Mucosa of rectum (tissue), 2 donors: ENCODE results near the gene TBCD.
"Not testable (repeated sequence)": the region's sequence is repeated elsewhere in the genome, so short reads cannot be mapped to it uniquely, and the experiment has no call there.

Experiments
- H3K27ac ChIP-seq, 2 donors: one replicate each; pipeline ENCODE4 v1.7.0; 2013; ENCODE audit warnings: inconsistent platforms in 2 of 2, low read depth in 2 of 2, low read length in 2 of 2
- H3K27me3 ChIP-seq, 2 donors: one replicate each; pipeline ENCODE4 v1.7.0; 2013; ENCODE audit warnings: low read length in 2 of 2; ENCODE audit not compliant: control insufficient read depth in 2 of 2, insufficient read depth in 2 of 2
- H3K36me3 ChIP-seq, 2 donors: one replicate each; pipeline ENCODE4 v1.7.0; 2013; ENCODE audit warnings: low read length in 2 of 2; ENCODE audit not compliant: control insufficient read depth in 2 of 2, insufficient read depth in 2 of 2
- H3K4me1 ChIP-seq, 2 donors: one replicate each; pipeline ENCODE4 v1.7.0; 2013; ENCODE audit warnings: low read length in 2 of 2, mild to moderate bottlenecking in 1 of 2; ENCODE audit not compliant: control insufficient read depth in 2 of 2, insufficient read depth in 2 of 2
- H3K4me3 ChIP-seq, 2 donors: one replicate each; pipeline ENCODE4 v1.7.0; 2013; ENCODE audit warnings: low read length in 2 of 2
- H3K9ac ChIP-seq, 2 donors: one replicate each; pipeline ENCODE4 v1.7.0; 2013; ENCODE audit warnings: low read length in 2 of 2, low read depth in 1 of 2, mild to moderate bottlenecking in 1 of 2
- H3K9me3 ChIP-seq, 2 donors: one replicate each; pipeline ENCODE4 v1.7.0; 2013; ENCODE audit warnings: low read length in 2 of 2; ENCODE audit not compliant: control insufficient read depth in 2 of 2
- donor health status: healthy.
- donor health status: Normal muscosa, but diverticular disease.

TBCD gene

DNA sequence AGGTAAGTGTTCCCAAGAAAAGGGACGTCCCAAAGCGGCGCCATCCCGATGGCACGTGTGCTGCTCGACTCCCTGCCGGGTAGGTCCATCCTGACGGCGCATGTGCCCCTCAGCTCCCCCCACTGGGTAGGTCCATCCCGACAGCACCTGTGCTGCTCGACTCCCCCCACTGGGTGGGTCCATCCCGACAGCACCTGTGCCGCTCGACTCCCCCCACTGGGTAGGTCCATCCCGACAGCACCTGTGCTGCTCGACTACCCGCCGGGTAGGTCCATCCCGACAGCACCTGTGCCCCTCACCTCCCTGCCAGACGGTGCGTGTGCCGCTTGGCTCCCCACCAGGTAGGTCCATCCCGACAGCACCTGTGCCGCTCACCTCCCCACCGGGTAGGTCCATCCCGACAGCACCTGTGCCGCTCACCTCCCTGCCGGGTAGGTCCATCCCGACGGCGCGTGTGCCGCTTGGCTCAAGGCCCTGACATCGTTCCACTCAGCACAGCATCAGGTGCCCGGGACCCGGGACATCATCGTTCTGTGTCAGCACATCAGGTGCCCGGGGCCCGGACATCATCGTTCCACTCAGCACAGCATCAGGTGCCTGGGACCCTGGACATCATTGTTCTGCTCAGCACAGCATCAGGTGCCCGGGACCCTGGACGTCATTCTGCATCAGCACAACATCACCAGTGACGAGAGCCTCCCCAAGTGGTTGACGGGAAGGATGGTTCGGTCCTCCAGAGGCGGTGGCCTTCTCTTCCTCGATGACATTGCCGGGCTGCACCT is 22.2 kb upstream of the TBCD start:
- Histone ChIP-seq H3K4me1 (peaks cover 0 to under 1% of the 10 kb centered on the region in 2 donors), H3K36me3 (peaks cover 23 to 24% of the 10 kb centered on the region in 2 donors), H3K4me3 (no peak overlapping the region), H3K27ac (no peak overlapping the region), H3K27me3 (no peaks in the 10 kb centered on the region), H3K9ac (no peak overlapping the region), H3K9me3 (no peaks in the 10 kb centered on the region)

DNA sequence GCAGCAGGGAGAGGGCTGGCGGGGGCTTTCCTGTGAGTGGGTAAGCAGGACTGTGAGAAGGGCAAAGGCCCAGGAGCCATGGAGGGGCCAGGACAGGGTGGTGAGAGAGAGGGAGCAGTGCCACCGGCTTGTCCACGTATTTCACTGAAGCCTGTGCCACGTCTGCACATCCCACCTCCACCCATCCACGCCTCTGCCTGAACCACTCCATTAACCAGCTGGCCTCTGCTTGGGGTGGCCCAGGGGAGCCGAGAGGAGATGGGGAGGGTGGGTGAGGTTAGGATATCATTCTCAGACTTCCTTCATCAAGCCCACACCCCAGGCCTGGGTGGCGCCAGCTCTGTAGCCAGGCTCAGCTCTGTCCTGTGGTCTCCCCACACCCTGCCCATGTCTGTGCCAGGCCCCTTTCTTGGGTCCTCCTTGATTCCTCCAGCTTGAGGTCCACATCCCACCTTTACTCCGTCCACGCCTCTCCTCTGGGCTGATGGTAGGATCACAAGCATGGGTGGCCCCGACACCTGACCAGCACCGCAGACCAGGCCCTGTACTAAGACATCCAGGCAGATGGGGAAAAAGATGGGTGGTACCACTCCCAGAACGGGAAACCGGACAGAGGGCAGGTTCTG is 19.6 kb upstream of the TBCD start:
- no peaks in the 10 kb centered on the region for H3K27me3 ChIP-seq
- H3K36me3 ChIP-seq = peaks cover 13 to 14% of the 10 kb centered on the region in 2 donors
- H3K9me3 ChIP-seq = no peaks in the 10 kb centered on the region
- H3K4me1 ChIP-seq = peaks cover 7 to 8% of the 10 kb centered on the region in 2 donors
- H3K9ac ChIP-seq = no peak overlapping the region
- no peak overlapping the region for H3K27ac ChIP-seq
- no peak overlapping the region for H3K4me3 ChIP-seq

DNA sequence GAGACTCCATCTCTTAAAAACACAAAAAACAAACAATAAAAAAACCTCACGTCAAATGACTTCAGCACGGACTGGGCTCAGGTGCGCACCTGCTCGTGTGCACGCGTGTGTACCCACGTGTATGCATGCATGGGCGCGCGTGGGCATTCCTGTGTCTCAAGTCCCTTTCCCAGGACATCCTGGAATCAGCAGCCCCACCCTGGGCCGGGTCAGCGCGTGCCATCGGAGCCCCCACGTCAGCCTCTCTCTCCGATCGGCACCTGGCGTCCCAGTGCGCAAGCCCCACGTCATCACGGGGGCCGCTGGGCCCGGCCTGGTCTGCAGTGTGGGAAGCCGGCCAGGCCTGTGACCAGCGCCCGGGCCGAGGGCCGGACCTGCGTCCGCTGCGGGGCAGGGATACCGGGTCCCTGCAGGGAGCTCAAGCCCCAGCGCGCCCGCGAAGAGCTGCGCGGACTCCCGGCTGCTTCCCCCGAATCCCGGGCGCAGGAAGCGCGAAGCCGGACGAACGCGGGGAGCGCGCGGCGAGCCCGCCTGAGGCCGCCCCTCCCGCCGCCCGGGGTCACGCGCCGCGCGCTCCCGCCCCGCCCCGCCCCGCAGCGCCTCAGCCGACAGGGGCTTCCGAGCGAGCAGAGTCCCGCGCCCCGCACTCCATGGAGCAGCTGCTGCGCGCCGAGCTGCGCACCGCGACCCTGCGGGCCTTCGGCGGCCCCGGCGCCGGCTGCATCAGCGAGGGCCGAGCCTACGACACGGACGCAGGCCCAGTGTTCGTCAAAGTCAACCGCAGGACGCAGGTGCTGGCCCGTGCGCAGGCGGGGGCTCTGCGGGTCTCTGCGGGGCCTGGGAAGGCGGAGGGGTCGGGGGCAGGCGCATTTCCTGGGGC is 16.6 kb upstream of the TBCD start, which contains the start of gene FN3K:
TSS of gene FN3K (plus strand) at position 629 of the 880 bp plus-strand sequence. CDS start at position 651, 22 bp downstream.
- peaks cover 5 to 6% of the 10 kb centered on the region in 2 donors for H3K36me3 ChIP-seq
- H3K27ac ChIP-seq = peak within 1 kb of the TSS; percentile 70 to 77
- H3K9me3 ChIP-seq = no peaks in the 10 kb centered on the region
- no peaks in the 10 kb centered on the region for H3K27me3 ChIP-seq
- peak within 1 kb of the TSS; percentile 69 to 79 for H3K4me3 ChIP-seq
- H3K9ac ChIP-seq = peak within 1 kb of the TSS; percentile 77 to 84
- peaks cover 7 to 8% of the 10 kb centered on the region in 2 donors for H3K4me1 ChIP-seq

- Histone ChIP-seq H3K27ac (no peak overlapping the region), H3K9me3 (no peaks in the 10 kb centered on the region), H3K4me1 (peaks cover 7 to 8% of the 10 kb centered on the region in 2 donors), H3K9ac (peak overlapping the region in 1 of 2 donors; percentile 84), H3K36me3 (peaks cover 17 to 20% of the 10 kb centered on the region in 2 donors), H3K4me3 (peak overlapping the region; percentile 26 to 69), H3K27me3 (no peaks in the 10 kb centered on the region)
Observed at GRCh38 chr17:82736511-82737185, 15.2 kb upstream of the TBCD start.

DNA sequence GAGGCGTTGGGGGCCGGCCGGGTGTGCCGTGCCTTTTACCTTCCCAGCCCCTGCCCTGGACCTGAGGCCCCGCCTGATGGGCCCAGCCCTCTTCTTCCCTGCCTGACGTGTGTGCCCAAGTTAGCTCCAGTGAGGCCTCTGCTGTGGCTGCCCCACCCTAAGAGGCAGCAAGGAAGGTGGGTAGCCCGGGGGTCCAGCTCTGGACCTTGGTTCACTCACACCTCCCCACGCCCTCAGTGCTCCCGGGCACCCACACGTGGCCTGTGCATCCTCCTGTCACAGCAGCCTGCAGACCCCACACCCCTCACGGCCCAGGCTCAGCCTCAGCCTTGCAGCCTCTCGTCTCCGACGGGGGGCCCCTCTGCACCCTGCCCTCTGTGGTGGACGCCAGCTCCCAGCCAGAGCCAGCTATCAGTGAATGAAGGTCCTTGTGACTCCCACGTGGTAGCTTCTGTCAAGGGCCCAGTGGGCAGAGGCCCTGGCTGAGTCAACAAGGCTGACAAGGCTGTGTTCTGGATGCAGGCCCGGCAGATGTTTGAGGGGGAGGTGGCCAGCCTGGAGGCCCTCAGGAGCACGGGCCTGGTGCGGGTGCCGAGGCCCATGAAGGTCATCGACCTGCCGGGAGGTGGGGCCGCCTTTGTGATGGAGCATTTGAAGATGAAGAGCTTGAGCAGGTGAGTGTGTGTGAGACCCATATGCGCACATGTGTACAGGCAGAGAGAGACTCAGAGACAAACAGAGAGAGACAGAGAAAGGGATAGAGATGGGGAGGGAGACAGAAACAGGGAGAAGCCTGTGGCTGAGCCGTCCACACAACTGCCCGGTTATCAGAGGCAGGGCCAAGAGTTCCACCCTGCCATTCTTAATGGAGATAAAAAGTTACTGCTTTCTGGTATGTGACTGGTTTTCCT is 13.6 kb upstream of the TBCD start:
- Histone ChIP-seq H3K9ac (no peak overlapping the region), H3K27ac (no peak overlapping the region)

DNA sequence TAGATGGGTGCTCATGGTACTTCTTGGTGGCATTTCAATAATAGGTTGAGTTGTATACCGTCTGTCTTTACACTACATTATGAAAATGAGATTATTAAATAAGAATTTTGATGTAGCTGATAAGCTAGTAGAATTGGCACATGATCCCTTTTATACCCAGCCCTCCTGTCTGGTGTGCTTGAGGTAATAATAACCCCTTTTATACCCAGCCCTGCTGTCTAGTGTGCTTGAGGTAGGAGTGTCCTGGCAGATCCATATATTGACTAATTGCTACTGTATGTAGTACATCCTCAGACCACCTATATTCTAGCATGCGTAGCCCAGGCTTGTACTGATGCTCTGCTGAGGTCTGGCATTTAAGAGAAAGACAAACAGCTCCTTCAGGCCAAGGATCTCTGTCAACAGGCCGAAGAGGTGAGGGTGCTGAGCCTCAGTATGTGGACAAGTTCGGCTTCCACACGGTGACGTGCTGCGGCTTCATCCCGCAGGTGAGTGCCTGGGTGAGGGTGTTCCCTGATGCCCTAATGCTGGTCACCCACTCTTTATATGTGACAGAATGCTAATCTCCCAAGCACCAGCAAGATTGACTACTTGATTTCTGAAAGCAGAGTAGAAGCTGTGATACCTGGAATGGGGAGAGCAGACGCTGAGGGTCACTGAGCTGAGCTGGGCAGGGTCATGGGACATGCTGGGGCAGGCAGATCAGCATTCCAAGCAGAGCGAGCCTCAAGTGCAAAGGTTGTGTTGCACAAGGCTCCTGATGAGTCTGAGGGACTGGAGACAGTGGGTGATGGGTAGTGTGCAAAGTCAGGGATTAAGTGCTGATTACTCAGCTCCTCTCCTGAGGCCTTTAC is 10.7 kb upstream of the TBCD start:
- H3K4me1 ChIP-seq = peaks cover 2 to 4% of the 10 kb centered on the region in 2 donors
- H3K27ac ChIP-seq = no peak overlapping the region
- peaks cover 29 to 34% of the 10 kb centered on the region in 2 donors for H3K36me3 ChIP-seq
- no peak overlapping the region for H3K4me3 ChIP-seq
- H3K9ac ChIP-seq = no peak overlapping the region
- H3K9me3 ChIP-seq = peaks cover 0 to 2% of the 10 kb centered on the region in 2 donors
- H3K27me3 ChIP-seq = no peaks in the 10 kb centered on the region

More for the DNA sequence above, 13.6 kb upstream of the TBCD start:
- Histone ChIP-seq H3K27me3 (no peaks in the 10 kb centered on the region), H3K36me3 (peaks cover 28 to 29% of the 10 kb centered on the region in 2 donors), H3K4me1 (peaks cover 7 to 8% of the 10 kb centered on the region in 2 donors), H3K9me3 (no peaks in the 10 kb centered on the region), H3K4me3 (no peak overlapping the region)

DNA sequence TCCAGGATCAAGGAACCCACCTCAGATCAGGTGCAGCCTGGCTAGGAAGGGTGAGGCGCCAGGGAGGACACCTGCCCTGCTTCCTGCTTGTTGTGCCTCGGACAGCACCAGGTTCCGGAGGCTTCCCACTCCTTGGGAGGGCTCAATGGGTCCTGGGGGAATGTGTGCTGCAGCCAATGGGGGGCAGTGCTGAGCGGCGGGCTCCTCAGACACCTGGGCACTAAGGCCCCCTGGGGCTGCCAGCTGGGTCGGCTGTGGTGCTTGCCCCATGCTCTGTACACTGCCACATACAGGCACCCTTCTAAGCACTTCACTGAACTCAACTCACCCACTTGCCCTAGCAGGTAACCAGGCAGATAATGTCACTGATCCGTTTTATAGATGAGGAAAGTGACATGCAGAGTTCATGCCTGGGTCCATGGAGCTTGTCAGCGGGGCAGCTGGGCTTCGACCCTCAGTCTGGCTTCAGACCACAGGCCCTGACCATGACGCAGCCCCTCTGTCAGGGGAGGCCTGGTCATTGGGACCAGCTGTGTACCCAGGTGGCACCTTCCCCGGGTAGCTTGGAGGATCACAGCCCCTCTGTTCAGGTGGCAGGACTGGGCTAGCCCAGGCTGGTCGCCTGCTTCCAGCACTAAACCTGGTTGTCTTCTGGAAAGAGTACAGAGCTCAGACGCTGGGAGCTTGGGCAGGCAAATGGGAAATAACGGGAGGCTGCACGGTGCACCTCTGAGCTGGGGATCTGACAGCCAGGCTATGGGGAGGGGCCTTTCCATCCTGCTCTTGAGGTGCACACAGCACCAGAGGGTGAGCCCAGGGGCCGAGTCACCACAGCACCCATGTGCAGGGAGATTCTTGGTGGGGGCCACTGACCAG is 8.3 kb upstream of the TBCD start:
- Histone ChIP-seq H3K9ac (no peak overlapping the region), H3K36me3 (peaks cover 25 to 33% of the 10 kb centered on the region in 2 donors), H3K9me3 (peaks cover 0 to 2% of the 10 kb centered on the region in 2 donors), H3K4me1 (no peaks in the 10 kb centered on the region), H3K27me3 (no peaks in the 10 kb centered on the region), H3K4me3 (no peak overlapping the region), H3K27ac (no peak overlapping the region)

DNA sequence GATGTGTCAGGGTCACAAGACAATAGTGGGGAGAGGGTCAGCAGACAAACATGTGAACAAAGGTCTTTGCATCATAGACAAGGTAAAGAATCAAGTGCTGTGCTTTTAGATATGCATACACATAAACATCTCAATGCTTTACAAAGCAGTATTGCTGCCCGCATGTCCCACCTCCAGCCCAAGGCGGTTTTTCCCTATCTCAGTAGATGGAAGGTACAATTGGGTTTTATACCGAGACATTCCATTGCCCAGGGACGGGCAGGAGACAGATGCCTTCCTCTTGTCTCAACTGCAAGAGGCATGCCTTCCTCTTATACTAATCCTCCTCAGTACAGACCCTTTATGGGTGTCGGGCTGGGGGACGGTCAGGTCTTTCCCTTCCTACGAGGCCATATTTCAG is 7.1 kb upstream of the TBCD start:
- not testable (repeated sequence) for H3K27me3 ChIP-seq, H3K9ac ChIP-seq, H3K9me3 ChIP-seq, H3K4me3 ChIP-seq, H3K4me1 ChIP-seq, H3K27ac ChIP-seq
- peaks cover 24 to 32% of the 10 kb centered on the region in 2 donors for H3K36me3 ChIP-seq
